Measurements from ENCODE around the gene DAZAP1. TPM values are rescaled to one million over a fixed set of nuclear protein-coding genes. Genes with fewer than 3 reads are reported as not detected.

DAZAP1 gene
- total and polyA plus RNA-seq, 8 donors, result 35.3 to 67.4 (median 55.1) TPM

- H3K4me1 ChIP-seq, result peaks cover 0 to 5% (median 3%) of the 10 kb centered on the region in 3 donors
- TF ChIP-seq, protein P1, sequence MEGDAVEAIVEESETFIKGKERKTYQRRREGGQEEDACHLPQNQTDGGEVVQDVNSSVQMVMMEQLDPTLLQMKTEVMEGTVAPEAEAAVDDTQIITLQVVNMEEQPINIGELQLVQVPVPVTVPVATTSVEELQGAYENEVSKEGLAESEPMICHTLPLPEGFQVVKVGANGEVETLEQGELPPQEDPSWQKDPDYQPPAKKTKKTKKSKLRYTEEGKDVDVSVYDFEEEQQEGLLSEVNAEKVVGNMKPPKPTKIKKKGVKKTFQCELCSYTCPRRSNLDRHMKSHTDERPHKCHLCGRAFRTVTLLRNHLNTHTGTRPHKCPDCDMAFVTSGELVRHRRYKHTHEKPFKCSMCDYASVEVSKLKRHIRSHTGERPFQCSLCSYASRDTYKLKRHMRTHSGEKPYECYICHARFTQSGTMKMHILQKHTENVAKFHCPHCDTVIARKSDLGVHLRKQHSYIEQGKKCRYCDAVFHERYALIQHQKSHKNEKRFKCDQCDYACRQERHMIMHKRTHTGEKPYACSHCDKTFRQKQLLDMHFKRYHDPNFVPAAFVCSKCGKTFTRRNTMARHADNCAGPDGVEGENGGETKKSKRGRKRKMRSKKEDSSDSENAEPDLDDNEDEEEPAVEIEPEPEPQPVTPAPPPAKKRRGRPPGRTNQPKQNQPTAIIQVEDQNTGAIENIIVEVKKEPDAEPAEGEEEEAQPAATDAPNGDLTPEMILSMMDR (IDR thresholded peaks at IDR 0.05), result no peak
- intact Hi-C loops (cut with DNase I), result no loop called here
- WGBS, 2 donors, result 88 to 89% methylated on average over 39 of the region's 39 CpGs
- peak in 3 of 6 donors; percentile 17 to 59 (median 42) for DNase-seq
- ATAC-seq, result no peak
- no peak overlapping the region for H3K27ac ChIP-seq
- FAIRE-seq, result no peak
- H3K36me3 ChIP-seq, result peaks cover 0 to 50% (median 16%) of the 10 kb centered on the region in 3 donors
- no peaks in the 10 kb centered on the region for H3K9me3 ChIP-seq
- no peak overlapping the region for H3K4me3 ChIP-seq
- H3K27me3 ChIP-seq, result no peaks in the 10 kb centered on the region
Observed at GRCh38 chr19:1434577-1435060, 27.2 kb downstream of the DAZAP1 start.

DNA sequence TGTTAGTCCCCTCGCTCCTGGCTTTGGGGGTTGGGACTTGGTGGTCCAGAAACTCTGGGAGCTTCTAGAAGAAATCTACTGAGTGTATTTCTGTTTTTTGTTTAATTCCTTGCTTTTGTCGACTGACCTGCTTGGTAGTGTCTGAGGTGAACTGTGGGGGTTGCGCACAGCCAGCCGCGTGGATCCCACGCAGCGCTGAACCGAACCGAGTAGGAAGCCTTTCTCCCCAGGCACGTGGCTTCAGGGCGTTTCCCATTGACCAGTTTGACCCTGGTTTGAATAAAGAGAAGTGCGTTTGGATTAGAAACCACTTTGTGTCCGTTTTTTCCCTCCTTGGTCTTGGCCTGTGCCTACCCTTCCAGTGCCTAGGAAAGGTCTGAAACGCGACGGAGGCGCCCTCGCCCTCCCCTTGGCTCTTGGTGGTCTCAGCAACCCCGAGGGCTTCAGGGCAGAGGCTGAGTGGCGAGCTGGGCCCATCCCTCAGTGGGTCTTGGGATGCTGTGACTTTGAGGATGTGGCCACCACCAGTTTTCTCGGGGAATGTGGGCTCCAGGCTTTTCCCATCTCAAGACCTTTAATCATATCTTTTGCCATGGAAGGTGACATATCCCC lies 28.1 kb downstream of the DAZAP1 start:
- WGBS, 2 donors, result 87 to 88% methylated on average over 21 of the region's 21 CpGs
- intact Hi-C loops (cut with DNase I), result no loop called here
- H3K27ac ChIP-seq, result no peak overlapping the region
- no peaks in the 10 kb centered on the region for H3K9me3 ChIP-seq
- peaks cover 0 to 13% (median 6%) of the 10 kb centered on the region in 3 donors for H3K4me1 ChIP-seq
- no peaks in the 10 kb centered on the region for H3K27me3 ChIP-seq
- no peak overlapping the region for H3K4me3 ChIP-seq
- FAIRE-seq (no peak), DNase-seq (no peak), ATAC-seq (no peak)
- H3K36me3 ChIP-seq, result peaks cover 5 to 52% (median 22%) of the 10 kb centered on the region in 3 donors
- TF ChIP-seq, protein P1 (IDR thresholded peaks at IDR 0.05), result no peak

DNA sequence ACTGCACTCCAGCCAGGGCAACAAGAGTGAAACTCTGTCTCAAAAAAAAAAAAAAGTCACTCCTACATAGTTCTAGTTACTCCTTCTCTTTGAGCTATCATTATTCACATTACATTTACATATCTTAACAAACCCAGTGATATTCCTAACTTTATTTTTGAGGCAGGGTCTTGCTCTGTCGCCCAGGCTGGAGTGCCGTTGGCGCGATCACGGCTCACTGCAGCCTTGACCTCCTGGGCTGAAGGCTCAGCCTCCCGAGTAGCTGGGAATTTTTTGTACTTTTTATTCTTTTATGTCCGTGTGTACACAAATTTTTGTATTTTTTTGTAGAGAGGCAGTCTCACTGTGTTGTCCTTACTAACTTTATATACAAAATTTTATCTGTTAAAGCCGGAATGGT lies 30.2 kb downstream of the DAZAP1 start:
- ATAC-seq (no peak), FAIRE-seq (no peak), DNase-seq (no peak)
- intact Hi-C loops (cut with DNase I), result no loop called here
- H3K27ac ChIP-seq, result peak overlapping the region in 2 of 4 donors; percentile 26 to 81
- peak overlapping the region in 1 of 4 donors; percentile 83 for H3K4me3 ChIP-seq
- no peaks in the 10 kb centered on the region for H3K27me3 ChIP-seq
- TF ChIP-seq, protein P1 (IDR thresholded peaks at IDR 0.05), result no peak
- H3K4me1 ChIP-seq, result peaks cover 0 to 17% (median 6%) of the 10 kb centered on the region in 3 donors
- WGBS, 2 donors, result 23 to 29% methylated on average over 8 of the region's 8 CpGs
- H3K36me3 ChIP-seq, result peaks cover 11 to 47% (median 19%) of the 10 kb centered on the region in 3 donors
- H3K9me3 ChIP-seq, result no peaks in the 10 kb centered on the region

DNA sequence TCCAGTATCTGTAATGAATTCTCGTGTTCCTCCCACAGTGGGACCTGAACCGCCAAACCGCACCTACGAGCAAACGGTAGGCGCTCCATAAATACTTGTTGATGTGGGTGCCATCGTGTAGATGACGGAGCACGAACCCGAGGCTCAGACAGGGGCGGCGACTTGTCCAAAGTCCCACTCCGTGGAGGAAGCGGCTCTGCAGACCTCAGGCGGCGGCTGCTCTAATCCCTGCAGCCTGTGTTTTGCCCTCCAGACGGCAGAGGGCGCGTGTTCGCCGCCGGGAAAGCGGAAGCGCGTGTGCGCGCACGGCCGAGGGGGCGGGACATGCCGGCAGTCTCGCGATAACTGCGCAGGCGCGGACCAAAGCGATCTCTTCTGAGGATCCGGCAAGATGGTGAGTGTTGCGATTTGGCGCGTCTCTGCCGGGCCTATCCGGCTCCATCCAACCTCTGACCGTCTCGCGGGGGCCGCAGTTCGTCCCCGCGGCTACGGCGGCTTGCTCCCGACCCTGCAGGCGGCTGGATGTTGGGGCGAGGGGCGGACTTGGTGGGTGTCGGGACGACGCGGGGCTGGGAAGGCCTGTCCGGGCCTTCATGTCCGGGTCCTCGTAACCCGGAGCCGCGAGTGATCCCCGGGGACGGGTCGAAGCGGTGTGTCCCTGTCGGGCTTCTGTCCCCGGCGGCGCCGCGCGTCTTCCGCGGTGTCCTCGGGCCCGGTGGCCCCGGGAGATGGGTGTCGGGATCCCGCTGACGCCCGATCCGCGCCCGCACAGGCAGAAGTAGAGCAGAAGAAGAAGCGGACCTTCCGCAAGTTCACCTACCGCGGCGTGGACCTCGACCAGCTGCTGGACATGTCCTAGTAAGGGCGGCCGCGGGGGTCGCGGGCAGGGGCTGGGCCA lies 30.9 kb downstream of the DAZAP1 start, which contains the start of gene RPS15:
TSS of gene RPS15 (plus strand) at position 362 of the 898 bp plus-strand sequence. CDS start at position 392, 30 bp downstream.
- Histone ChIP-seq H3K27ac (peak within 1 kb of the TSS; percentile 77 to 89 (median 84)), H3K36me3 (peaks cover 11 to 40% (median 16%) of the 10 kb centered on the region in 3 donors), H3K4me1 (peaks cover 0 to 17% (median 6%) of the 10 kb centered on the region in 3 donors), H3K9me3 (no peaks in the 10 kb centered on the region), H3K27me3 (no peaks in the 10 kb centered on the region), H3K4me3 (peak within 1 kb of the TSS; percentile 77 to 95 (median 80))
- intact Hi-C loops (cut with DNase I), result no loop called here
- FAIRE-seq, result no peak
- ATAC-seq, result peak; percentile 91 to 97 (median 94)
- 1 to 2% methylated on average over 79 to 100 of the region's 100 CpGs for WGBS, 2 donors
- peak; percentile 93 to 99 (median 96) for DNase-seq
- TF ChIP-seq, protein P1 (IDR thresholded peaks at IDR 0.05), result peak; percentile 77 to 97 (median 92)

Measured in pancreas (tissue), 10 donors.